ENCODE results near the gene PRDM12.

Gene PRDM12

DNA sequence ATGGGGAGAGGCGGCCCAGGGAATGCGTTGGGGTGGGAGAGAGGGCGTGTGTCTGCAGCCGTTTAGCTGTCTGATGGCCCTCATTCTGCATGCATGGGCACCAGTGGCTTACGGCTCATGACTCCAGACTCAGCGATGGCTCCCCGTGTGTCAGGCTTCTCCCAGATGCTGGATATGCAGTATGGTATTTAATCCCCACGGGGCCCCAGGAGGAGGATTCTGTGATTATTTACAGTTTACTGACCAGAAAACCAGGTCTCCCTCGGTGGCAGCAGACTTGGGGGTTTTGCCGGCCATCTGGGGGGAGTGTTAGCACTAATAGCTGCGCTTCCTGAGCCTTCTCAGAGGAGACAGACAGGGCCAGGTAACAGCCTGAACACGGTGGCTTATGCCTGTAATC lies 4.3 kb downstream of the PRDM12 start (continued):
- TF ChIP-seq, protein P1, sequence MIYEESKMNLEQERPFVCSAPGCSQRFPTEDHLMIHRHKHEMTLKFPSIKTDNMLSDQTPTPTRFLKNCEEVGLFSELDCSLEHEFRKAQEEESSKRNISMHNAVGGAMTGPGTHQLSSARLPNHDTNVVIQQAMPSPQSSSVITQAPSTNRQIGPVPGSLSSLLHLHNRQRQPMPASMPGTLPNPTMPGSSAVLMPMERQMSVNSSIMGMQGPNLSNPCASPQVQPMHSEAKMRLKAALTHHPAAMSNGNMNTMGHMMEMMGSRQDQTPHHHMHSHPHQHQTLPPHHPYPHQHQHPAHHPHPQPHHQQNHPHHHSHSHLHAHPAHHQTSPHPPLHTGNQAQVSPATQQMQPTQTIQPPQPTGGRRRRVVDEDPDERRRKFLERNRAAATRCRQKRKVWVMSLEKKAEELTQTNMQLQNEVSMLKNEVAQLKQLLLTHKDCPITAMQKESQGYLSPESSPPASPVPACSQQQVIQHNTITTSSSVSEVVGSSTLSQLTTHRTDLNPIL (CRISPR knock-in tag; IDR thresholded peaks at IDR 0.05; ENCODE audit: low read depth): no peak
- no peak for TF ChIP-seq ZFP3 (CRISPR knock-in tag; IDR thresholded peaks at IDR 0.05)
- TF ChIP-seq, protein P2, sequence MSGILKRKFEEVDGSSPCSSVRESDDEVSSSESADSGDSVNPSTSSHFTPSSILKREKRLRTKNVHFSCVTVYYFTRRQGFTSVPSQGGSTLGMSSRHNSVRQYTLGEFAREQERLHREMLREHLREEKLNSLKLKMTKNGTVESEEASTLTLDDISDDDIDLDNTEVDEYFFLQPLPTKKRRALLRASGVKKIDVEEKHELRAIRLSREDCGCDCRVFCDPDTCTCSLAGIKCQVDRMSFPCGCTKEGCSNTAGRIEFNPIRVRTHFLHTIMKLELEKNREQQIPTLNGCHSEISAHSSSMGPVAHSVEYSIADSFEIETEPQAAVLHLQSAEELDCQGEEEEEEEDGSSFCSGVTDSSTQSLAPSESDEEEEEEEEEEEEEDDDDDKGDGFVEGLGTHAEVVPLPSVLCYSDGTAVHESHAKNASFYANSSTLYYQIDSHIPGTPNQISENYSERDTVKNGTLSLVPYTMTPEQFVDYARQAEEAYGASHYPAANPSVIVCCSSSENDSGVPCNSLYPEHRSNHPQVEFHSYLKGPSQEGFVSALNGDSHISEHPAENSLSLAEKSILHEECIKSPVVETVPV (CRISPR knock-in tag; IDR thresholded peaks at IDR 0.05): no peak
- TF ChIP-seq TCF4 (CRISPR knock-in tag; IDR thresholded peaks at IDR 0.05; ENCODE audit: borderline replicate concordance): no peak
- no peak for TF ChIP-seq ZNF70 (CRISPR knock-in tag; IDR thresholded peaks at IDR 0.05)
- no peak for TF ChIP-seq CSDC2 (CRISPR knock-in tag; IDR thresholded peaks at IDR 0.05)

DNA sequence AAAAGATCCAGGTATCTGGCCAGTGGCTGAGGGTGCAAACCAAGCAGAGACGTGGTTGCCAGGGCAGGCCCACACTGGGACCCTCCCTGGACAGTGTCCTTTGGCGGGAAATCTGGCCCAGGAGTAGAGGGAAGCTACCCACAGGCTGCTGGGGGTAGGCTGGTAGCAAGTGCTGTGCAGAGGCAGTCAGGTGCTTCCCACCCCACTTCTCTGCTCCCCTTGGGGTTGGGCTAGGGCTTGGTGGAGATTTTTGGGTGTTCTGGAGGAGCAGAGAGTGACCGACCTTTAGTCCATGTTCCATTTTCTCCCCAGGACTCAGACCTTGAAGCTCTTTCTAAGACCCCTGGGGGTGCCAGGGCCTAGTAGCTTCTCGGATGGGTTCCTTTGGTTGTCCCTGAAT lies 5.6 kb downstream of the PRDM12 start:
- TF ChIP-seq ZNF565 (CRISPR knock-in tag; conservative IDR thresholded peaks at IDR 0.05; ENCODE audit: low read depth) (no peak), ARNTL (CRISPR knock-in tag; IDR thresholded peaks at IDR 0.05; ENCODE audit: borderline replicate concordance, low read depth) (no peak)
- TF ChIP-seq, protein P3, sequence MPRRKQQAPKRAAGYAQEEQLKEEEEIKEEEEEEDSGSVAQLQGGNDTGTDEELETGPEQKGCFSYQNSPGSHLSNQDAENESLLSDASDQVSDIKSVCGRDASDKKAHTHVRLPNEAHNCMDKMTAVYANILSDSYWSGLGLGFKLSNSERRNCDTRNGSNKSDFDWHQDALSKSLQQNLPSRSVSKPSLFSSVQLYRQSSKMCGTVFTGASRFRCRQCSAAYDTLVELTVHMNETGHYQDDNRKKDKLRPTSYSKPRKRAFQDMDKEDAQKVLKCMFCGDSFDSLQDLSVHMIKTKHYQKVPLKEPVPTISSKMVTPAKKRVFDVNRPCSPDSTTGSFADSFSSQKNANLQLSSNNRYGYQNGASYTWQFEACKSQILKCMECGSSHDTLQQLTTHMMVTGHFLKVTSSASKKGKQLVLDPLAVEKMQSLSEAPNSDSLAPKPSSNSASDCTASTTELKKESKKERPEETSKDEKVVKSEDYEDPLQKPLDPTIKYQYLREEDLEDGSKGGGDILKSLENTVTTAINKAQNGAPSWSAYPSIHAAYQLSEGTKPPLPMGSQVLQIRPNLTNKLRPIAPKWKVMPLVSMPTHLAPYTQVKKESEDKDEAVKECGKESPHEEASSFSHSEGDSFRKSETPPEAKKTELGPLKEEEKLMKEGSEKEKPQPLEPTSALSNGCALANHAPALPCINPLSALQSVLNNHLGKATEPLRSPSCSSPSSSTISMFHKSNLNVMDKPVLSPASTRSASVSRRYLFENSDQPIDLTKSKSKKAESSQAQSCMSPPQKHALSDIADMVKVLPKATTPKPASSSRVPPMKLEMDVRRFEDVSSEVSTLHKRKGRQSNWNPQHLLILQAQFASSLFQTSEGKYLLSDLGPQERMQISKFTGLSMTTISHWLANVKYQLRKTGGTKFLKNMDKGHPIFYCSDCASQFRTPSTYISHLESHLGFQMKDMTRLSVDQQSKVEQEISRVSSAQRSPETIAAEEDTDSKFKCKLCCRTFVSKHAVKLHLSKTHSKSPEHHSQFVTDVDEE (CRISPR knock-in tag; IDR thresholded peaks at IDR 0.05): no peak
- no peak for ATAC-seq

DNA sequence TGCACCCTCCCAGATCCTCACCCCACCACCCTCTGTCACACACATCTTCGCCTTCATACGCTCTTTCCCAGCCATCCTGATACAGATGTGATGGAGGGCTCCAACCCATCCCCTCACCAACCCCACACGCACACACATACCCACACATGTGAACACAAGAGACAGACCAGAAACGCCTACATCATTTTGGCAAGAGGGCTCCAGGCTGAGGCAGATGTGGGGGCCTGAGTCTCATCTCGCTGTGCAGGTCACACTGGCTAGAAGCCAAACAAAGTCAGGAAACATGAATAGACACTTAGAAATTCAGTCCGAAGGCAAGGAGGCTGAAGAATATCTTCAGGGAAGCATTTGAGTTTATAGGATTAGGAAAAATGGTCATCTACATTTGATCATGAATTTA lies 6.2 kb downstream of the PRDM12 start:
- ATAC-seq: no peak
- TF ChIP-seq ZC3H10 (CRISPR knock-in tag; IDR thresholded peaks at IDR 0.05) (no peak), ZNF8 (CRISPR knock-in tag; IDR thresholded peaks at IDR 0.05) (no peak)

DNA sequence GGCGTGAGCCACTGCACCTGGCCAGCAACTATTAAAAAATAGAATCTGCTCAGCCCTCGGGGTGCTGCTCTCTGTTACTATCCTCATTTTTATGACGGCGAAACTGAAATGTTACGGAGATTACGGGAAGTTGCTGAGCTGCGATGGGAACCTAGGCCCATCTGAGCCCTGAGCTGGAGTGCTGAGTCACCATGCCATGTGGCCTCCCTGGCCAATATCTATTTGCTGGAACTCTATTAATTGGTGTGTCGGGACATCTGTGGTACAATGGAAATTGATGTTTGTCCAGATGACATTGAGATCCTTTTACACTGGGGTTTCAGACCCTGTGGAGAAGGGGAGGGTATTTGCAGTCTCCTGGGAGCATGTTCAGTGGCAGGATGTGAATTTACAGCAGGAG lies 8.1 kb downstream of the PRDM12 start:
- TF ChIP-seq, protein P4, sequence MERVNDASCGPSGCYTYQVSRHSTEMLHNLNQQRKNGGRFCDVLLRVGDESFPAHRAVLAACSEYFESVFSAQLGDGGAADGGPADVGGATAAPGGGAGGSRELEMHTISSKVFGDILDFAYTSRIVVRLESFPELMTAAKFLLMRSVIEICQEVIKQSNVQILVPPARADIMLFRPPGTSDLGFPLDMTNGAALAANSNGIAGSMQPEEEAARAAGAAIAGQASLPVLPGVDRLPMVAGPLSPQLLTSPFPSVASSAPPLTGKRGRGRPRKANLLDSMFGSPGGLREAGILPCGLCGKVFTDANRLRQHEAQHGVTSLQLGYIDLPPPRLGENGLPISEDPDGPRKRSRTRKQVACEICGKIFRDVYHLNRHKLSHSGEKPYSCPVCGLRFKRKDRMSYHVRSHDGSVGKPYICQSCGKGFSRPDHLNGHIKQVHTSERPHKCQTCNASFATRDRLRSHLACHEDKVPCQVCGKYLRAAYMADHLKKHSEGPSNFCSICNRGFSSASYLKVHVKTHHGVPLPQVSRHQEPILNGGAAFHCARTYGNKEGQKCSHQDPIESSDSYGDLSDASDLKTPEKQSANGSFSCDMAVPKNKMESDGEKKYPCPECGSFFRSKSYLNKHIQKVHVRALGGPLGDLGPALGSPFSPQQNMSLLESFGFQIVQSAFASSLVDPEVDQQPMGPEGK (CRISPR knock-in tag; IDR thresholded peaks at IDR 0.05; ENCODE audit: borderline replicate concordance): no peak
- TF ChIP-seq, protein P2 (CRISPR knock-in tag; IDR thresholded peaks at IDR 0.05): no peak
- TF ChIP-seq TCF4 (CRISPR knock-in tag; IDR thresholded peaks at IDR 0.05; ENCODE audit: borderline replicate concordance) (0 out of 2 replicates have a peak, but pooled peaks have one; percentile 34), TOX (CRISPR knock-in tag; IDR thresholded peaks at IDR 0.05; ENCODE audit: borderline replicate concordance) (no peak), ISL1 (CRISPR knock-in tag; IDR thresholded peaks at IDR 0.05) (no peak), RARB (CRISPR knock-in tag; IDR thresholded peaks at IDR 0.05) (no peak), CSDC2 (CRISPR knock-in tag; IDR thresholded peaks at IDR 0.05) (no peak), SNAI2 (CRISPR knock-in tag; IDR thresholded peaks at IDR 0.05) (no peak), BACH2 (CRISPR knock-in tag; IDR thresholded peaks at IDR 0.05; ENCODE audit: borderline replicate concordance) (peak; percentile 57; the same call in 1 of the 2 replicates), ZFP3 (CRISPR knock-in tag; IDR thresholded peaks at IDR 0.05) (no peak), GLIS3 (CRISPR knock-in tag; IDR thresholded peaks at IDR 0.05) (no peak), PPARA (CRISPR knock-in tag; IDR thresholded peaks at IDR 0.05; ENCODE audit: borderline replicate concordance) (no peak), OSR1 (CRISPR knock-in tag; IDR thresholded peaks at IDR 0.05) (no peak), ZNF8 (CRISPR knock-in tag; IDR thresholded peaks at IDR 0.05) (no peak), ZNF565 (CRISPR knock-in tag; conservative IDR thresholded peaks at IDR 0.05; ENCODE audit: low read depth) (no peak)
- TF ChIP-seq, protein P3 (CRISPR knock-in tag; IDR thresholded peaks at IDR 0.05): no peak
- TF ChIP-seq, protein P5, sequence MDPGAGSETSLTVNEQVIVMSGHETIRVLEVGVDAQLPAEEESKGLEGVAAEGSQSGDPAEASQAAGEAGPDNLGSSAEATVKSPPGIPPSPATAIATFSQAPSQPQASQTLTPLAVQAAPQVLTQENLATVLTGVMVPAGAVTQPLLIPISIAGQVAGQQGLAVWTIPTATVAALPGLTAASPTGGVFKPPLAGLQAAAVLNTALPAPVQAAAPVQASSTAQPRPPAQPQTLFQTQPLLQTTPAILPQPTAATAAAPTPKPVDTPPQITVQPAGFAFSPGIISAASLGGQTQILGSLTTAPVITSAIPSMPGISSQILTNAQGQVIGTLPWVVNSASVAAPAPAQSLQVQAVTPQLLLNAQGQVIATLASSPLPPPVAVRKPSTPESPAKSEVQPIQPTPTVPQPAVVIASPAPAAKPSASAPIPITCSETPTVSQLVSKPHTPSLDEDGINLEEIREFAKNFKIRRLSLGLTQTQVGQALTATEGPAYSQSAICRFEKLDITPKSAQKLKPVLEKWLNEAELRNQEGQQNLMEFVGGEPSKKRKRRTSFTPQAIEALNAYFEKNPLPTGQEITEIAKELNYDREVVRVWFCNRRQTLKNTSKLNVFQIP (CRISPR knock-in tag; IDR thresholded peaks at IDR 0.05; ENCODE audit: borderline replicate concordance, low read depth): no peak
- no peak for ATAC-seq

Measured in SK-N-SH treated with all-trans-retinoic acid at 6 μM for 48 hours (cell line).